CD8-positive, alpha-beta memory T cell (primary cell): ENCODE results near the gene KREMEN2. TPM values are rescaled to one million over a fixed set of nuclear protein-coding genes. Genes with fewer than 3 reads are reported as not detected.

Source experiments
- CTCF ChIA-PET: fragments of 350-600 bp; sonication (Branson Sonifier 250); formaldehyde crosslinking; loops from one replicate; lab custom pipeline; 2021; ENCODE audit warnings: antibody characterized with exemption; lab: Charles Lee
- POLR2A ChIA-PET: fragments of 350-600 bp; sonication (Branson Sonifier 250); formaldehyde crosslinking; loops from one replicate; lab custom pipeline; 2021; ENCODE audit warnings: antibody characterized with exemption; lab: Charles Lee
- DNase-seq, 5 donors: peaks; one replicate each; pipeline versions ENCODE4 v3.0.0 to v3.0.0-alpha.2; 2020 to 2022; ENCODE audit warnings: mixed read lengths in 1 of 5
- H3K27ac ChIP-seq: one replicate; pipeline ENCODE4 v1.7.0; 2013; ENCODE audit warnings: low read depth, mild to moderate bottlenecking, low read length, moderate library complexity
- H3K27me3 ChIP-seq: 2 replicates; pipeline ENCODE4 v1.7.0; 2013; ENCODE audit warnings: low read length, mild to moderate bottlenecking; ENCODE audit not compliant: insufficient read depth, poor library complexity, severe bottlenecking
- H3K36me3 ChIP-seq: 2 replicates; pipeline ENCODE4 v1.7.0; 2013; ENCODE audit warnings: mild to moderate bottlenecking, low read length, moderate library complexity; ENCODE audit not compliant: insufficient read depth
- H3K4me1 ChIP-seq: 2 replicates; pipeline ENCODE4 v1.7.0; 2013; ENCODE audit warnings: mild to moderate bottlenecking, low read length, moderate library complexity; ENCODE audit not compliant: insufficient read depth
- H3K4me3 ChIP-seq: 2 replicates; pipeline ENCODE4 v1.7.0; 2013; ENCODE audit warnings: mild to moderate bottlenecking, low read length
- H3K9me3 ChIP-seq: 2 replicates; pipeline ENCODE4 v1.7.0; 2013; ENCODE audit warnings: mild to moderate bottlenecking, low read length
- H3K27ac Mint-ChIP-seq, 8 donors: one replicate each; pipeline ENCODE4 v1.8.0; 2020 to 2021; ENCODE audit warnings: mixed read lengths in 8 of 8, mild to moderate bottlenecking in 6 of 8, inconsistent platforms in 3 of 8, moderate library complexity in 3 of 8
- H3K27me3 Mint-ChIP-seq, 2 donors: one replicate each; pipeline ENCODE4 v1.8.0; 2020 to 2021; ENCODE audit warnings: mixed read lengths in 2 of 2, mild to moderate bottlenecking in 1 of 2, moderate library complexity in 1 of 2
- H3K36me3 Mint-ChIP-seq, 3 donors: one replicate each; pipeline ENCODE4 v1.8.0; 2020 to 2021; ENCODE audit warnings: mixed read lengths in 3 of 3, inconsistent platforms in 1 of 3, mild to moderate bottlenecking in 1 of 3
- H3K4me1 Mint-ChIP-seq, 3 donors: one replicate each; pipeline ENCODE4 v1.8.0; 2020 to 2021; ENCODE audit warnings: mixed read lengths in 3 of 3, inconsistent platforms in 1 of 3, mild to moderate bottlenecking in 1 of 3
- H3K4me3 Mint-ChIP-seq, 7 donors: one replicate each; pipeline ENCODE4 v1.8.0; 2020 to 2021; ENCODE audit warnings: mixed read lengths in 7 of 7, mild to moderate bottlenecking in 6 of 7, moderate library complexity in 4 of 7, inconsistent platforms in 2 of 7
- H3K9me3 Mint-ChIP-seq, 5 donors: one replicate each; pipeline ENCODE4 v1.8.0; 2020 to 2022; ENCODE audit warnings: mixed read lengths in 5 of 5, mild to moderate bottlenecking in 3 of 5, moderate library complexity in 2 of 5, inconsistent platforms in 1 of 5
- polyA plus RNA-seq: library from polyadenylated mRNA; unstranded; fragments of 300-500 nt; fragmentation: Illumina TruSeq; gene quantifications from one replicate; pipeline ENCODE4 v1.2.3, GENCODE V29; 2021
- total RNA-seq, 2 experiments: library from RNA; stranded (reverse); gene quantifications; one replicate each; pipeline ENCODE4 v1.2.3, GENCODE V29; 2021

Gene KREMEN2
- total and polyA plus RNA-seq, 3 experiments from 2014 or later: not detected

DNA sequence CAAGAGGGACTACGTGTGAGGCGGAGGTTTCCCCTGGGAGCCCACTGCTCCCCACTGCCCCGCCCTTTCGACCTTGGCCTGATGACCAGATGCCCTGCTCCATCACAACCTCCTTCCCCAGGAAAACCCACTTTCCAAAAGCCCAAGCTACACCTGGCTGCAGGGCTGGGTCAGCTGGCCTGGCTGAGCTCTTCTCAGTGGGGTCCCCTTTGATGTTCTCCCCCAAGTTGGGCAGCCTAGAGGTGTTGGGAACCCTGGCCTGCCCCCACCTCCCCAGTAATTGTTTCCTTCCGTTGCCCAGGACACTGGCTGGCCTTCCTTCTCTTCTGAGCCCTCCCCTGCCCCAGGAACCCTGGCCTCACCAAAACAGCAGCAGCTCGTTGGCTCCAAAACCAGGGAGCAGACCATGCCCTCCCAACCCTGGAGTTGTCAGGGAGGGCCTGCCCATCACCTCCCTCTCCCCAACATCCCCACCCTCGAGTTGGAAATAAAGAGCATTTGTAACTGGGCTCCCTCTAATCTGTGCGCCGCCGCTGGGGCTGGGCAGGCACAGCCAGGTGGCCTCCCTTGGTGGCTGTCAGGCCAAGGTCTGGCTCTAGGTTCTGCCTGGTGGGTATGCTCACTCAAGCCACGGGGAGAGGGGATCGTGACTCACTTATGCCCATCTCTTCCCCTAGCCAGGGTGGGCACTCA is 50.1 kb downstream of the KREMEN2 start:
- H3K36me3 ChIP-seq: no peaks in the 10 kb centered on the region
- ChIA-PET CTCF (interaction anchor here (1.0 to 1.4 kb wide), 4 partner anchors 10 to 17 kb away, joined by 3 to 4 read pairs (median 3); partner anchors contain the start of genes HCFC1R1 and THOC6), POLR2A (no interaction called here)
- Mint-ChIP-seq H3K27me3 (peaks cover 0 to 16% of the 10 kb centered on the region in 2 donors), H3K27ac (no peak overlapping the region), H3K36me3 (no peaks in the 10 kb centered on the region), H3K4me1 (peaks cover 0 to 15% (median 0%) of the 10 kb centered on the region in 3 donors), H3K4me3 (no peak overlapping the region), H3K9me3 (no peaks in the 10 kb centered on the region)
- H3K4me1 ChIP-seq: peaks cover 8% of the 10 kb centered on the region
- no peak overlapping the region for H3K4me3 ChIP-seq
- peaks cover 3% of the 10 kb centered on the region for H3K27me3 ChIP-seq
- no peaks in the 10 kb centered on the region for H3K9me3 ChIP-seq
- DNase-seq: no peak
- no peak overlapping the region for H3K27ac ChIP-seq

DNA sequence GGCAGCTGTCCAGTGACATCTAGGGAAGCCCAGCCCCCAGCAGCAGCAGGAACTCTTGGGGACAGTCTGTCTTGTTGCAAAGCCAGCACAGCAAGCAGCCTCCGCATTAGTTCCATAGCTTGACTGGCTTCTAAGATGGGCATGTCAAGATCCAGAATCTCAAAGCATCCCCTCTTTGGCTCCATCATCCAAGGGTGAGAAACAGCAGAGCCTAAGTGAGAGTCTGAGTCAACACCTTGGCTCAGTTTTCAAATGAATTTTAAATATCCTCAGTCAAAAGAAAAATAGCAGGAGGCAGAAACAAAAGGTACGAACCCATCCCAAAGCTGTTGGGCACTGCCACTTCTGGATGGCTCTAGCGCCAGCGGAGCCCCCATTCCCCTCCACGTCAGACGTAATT is 50.9 kb downstream of the KREMEN2 start:
- DNase-seq: no peak
- Histone ChIP-seq H3K9me3 (no peaks in the 10 kb centered on the region), H3K27me3 (peaks cover 3% of the 10 kb centered on the region), H3K27ac (no peak overlapping the region), H3K4me1 (peaks cover 14% of the 10 kb centered on the region), H3K4me3 (no peak overlapping the region), H3K36me3 (no peaks in the 10 kb centered on the region)
- Mint-ChIP-seq H3K27ac (no peak overlapping the region), H3K36me3 (no peaks in the 10 kb centered on the region), H3K4me1 (peaks cover 2 to 20% (median 3%) of the 10 kb centered on the region in 3 donors), H3K9me3 (no peaks in the 10 kb centered on the region), H3K27me3 (peaks cover under 1 to 16% of the 10 kb centered on the region in 2 donors), H3K4me3 (no peak overlapping the region)
- ChIA-PET CTCF (interaction anchor here (1.0 to 1.4 kb wide), 4 partner anchors 9 to 16 kb away, joined by 3 to 4 read pairs (median 3); partner anchors contain the start of genes HCFC1R1 and THOC6), POLR2A (no interaction called here)

DNA sequence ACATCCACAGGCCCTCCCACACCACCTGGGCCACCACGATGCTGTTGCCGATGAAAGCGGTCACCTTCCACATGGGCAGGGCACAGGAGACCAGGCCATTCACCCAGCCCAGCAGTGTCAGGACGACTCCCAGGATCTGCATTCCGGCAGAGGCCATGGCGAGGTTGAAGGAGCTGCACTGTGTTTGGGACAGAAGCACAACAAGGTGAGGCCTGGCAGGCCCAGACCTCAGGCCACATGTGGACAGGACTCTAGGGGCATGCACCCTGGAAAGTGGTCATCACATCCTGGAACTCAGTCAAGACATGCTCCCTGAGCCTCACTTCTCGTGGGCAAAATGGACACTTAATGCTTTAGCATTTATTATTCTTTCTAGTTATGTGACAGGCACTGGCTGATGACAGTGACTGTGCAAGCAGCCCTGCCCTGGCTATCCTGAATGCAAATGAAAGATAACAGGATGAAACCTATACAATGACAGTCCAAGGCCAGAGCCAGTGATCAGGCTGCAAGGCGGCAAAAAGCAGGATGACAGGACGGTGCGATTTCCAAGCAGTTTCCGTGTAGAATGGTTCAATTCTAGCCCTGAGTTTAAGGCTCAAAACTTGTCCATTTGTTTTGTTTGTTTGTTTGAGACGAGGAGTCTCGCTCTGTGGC is 51.9 kb downstream of the KREMEN2 start:
- POLR2A ChIA-PET: no interaction called here
- CTCF ChIA-PET: interaction anchor here (1.5 kb wide), 1 partner anchor 12 kb away, joined by 3 read pairs; no protein-coding TSS in a partner anchor
- no peaks in the 10 kb centered on the region for H3K9me3 Mint-ChIP-seq
- no peak overlapping the region for H3K27ac Mint-ChIP-seq
- Histone ChIP-seq H3K27me3 (peaks cover 3% of the 10 kb centered on the region), H3K36me3 (no peaks in the 10 kb centered on the region), H3K27ac (no peak overlapping the region), H3K9me3 (no peaks in the 10 kb centered on the region), H3K4me3 (no peak overlapping the region), H3K4me1 (peaks cover 16% of the 10 kb centered on the region)
- peak overlapping the region in 1 of 7 donors; percentile 31 for H3K4me3 Mint-ChIP-seq
- no peaks in the 10 kb centered on the region for H3K36me3 Mint-ChIP-seq
- no peak for DNase-seq
- H3K4me1 Mint-ChIP-seq: peaks cover 7 to 29% (median 7%) of the 10 kb centered on the region in 3 donors
- peaks cover 2 to 16% of the 10 kb centered on the region in 2 donors for H3K27me3 Mint-ChIP-seq

DNA sequence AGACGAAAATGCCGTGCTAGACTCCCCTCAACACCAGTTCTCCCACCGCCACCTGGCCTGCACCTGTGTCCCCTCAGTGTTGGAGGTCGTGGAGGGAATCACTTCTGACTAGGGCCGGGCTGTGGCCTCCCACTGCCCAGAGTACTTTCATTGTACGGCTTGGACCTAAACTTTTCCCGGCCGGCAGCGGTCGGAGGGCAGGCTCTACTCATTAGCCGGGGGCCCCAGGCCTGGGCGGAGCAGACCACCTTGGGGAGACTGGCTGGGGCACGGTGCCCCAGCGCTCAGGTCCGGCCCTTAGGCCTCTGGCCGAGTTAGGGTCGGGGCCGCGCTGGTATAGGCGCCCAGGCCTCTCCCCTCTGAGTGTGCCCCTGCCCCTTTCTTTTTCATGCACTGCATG is 53.3 kb downstream of the KREMEN2 start:
- Mint-ChIP-seq H3K36me3 (no peaks in the 10 kb centered on the region), H3K4me3 (no peak overlapping the region), H3K27ac (no peak overlapping the region), H3K27me3 (peaks cover 2 to 14% of the 10 kb centered on the region in 2 donors), H3K4me1 (peaks cover 20 to 40% (median 21%) of the 10 kb centered on the region in 3 donors), H3K9me3 (no peaks in the 10 kb centered on the region)
- DNase-seq: no peak
- POLR2A ChIA-PET: no interaction called here
- CTCF ChIA-PET: interaction anchor here (1.0 to 1.5 kb wide), 2 partner anchors 10 to 11 kb away, joined by 3 read pairs; no protein-coding TSS in a partner anchor
- Histone ChIP-seq H3K4me1 (peaks cover 29% of the 10 kb centered on the region), H3K27me3 (no peaks in the 10 kb centered on the region), H3K9me3 (no peaks in the 10 kb centered on the region), H3K27ac (no peak overlapping the region), H3K36me3 (no peaks in the 10 kb centered on the region), H3K4me3 (no peak overlapping the region)

Other genes with a start within 250 kb of the KREMEN2 start
- 1 to 10 TPM; 1.3 to 1.6 TPM for gene PRSS27, start 244.1 kb upstream of the KREMEN2 start, total RNA-seq
- not detected for gene PRSS27, start 244.1 kb upstream of the KREMEN2 start, polyA plus RNA-seq
- gene SRRM2, start 211.6 kb upstream of the KREMEN2 start, total RNA-seq: 100 to 1,000 TPM; 517 to 529 TPM
- gene SRRM2, start 211.6 kb upstream of the KREMEN2 start, polyA plus RNA-seq: 130 TPM
- gene ELOB, start 187.0 kb upstream of the KREMEN2 start, total RNA-seq: 100 to 1,000 TPM; 322 to 338 TPM
- 274 TPM for gene ELOB, start 187.0 kb upstream of the KREMEN2 start, polyA plus RNA-seq
- gene PRSS33, start 176.7 kb upstream of the KREMEN2 start, total RNA-seq: under 1 TPM; 0.15 to 0.22 TPM
- not detected for gene PRSS33, start 176.7 kb upstream of the KREMEN2 start, polyA plus RNA-seq
- gene PRSS41, start 165.8 kb upstream of the KREMEN2 start, total RNA-seq: not detected
- gene PRSS41, start 165.8 kb upstream of the KREMEN2 start, polyA plus RNA-seq: not detected
- gene PRSS21, start 147.0 kb upstream of the KREMEN2 start, total RNA-seq: 1 to 10 TPM; 8.8 to 9.2 TPM
- gene PRSS21, start 147.0 kb upstream of the KREMEN2 start, polyA plus RNA-seq: 13.6 TPM
- gene ZG16B, start 134.0 kb upstream of the KREMEN2 start, total RNA-seq: under 1 TPM; 0.29 to 0.74 TPM
- gene ZG16B, start 134.0 kb upstream of the KREMEN2 start, polyA plus RNA-seq: not detected
- gene PRSS22, start 106.1 kb upstream of the KREMEN2 start, total RNA-seq: not detected
- gene PRSS22, start 106.1 kb upstream of the KREMEN2 start, polyA plus RNA-seq: not detected
- 10 to 100 TPM; 24.7 to 27.2 TPM for gene FLYWCH2, start 81.1 kb upstream of the KREMEN2 start, total RNA-seq
- 24.0 TPM for gene FLYWCH2, start 81.1 kb upstream of the KREMEN2 start, polyA plus RNA-seq
- 10 to 100 TPM; 37.2 to 39.8 TPM for gene FLYWCH1, start 52.3 kb upstream of the KREMEN2 start, total RNA-seq
- gene FLYWCH1, start 52.3 kb upstream of the KREMEN2 start, polyA plus RNA-seq: 20.9 TPM
- gene PAQR4, start 5.1 kb downstream of the KREMEN2 start, total RNA-seq: 10 to 100 TPM; 38.7 to 39.0 TPM
- 1.5 TPM for gene PAQR4, start 5.1 kb downstream of the KREMEN2 start, polyA plus RNA-seq
- gene PKMYT1, start 16.2 kb downstream of the KREMEN2 start, total RNA-seq: 100 to 1,000 TPM; 103 to 112 TPM
- 0.18 TPM for gene PKMYT1, start 16.2 kb downstream of the KREMEN2 start, polyA plus RNA-seq
- not detected for gene CLDN9, start 48.6 kb downstream of the KREMEN2 start, total RNA-seq
- gene CLDN9, start 48.6 kb downstream of the KREMEN2 start, polyA plus RNA-seq: not detected
- gene CLDN6, start 53.9 kb downstream of the KREMEN2 start, total RNA-seq: not detected
- not detected for gene CLDN6, start 53.9 kb downstream of the KREMEN2 start, polyA plus RNA-seq
- gene TNFRSF12A, start 56.1 kb downstream of the KREMEN2 start, total RNA-seq: 1 to 10 TPM; 3.7 to 4.5 TPM
- gene TNFRSF12A, start 56.1 kb downstream of the KREMEN2 start, polyA plus RNA-seq: 2.1 TPM
- gene HCFC1R1, start 59.7 kb downstream of the KREMEN2 start, total RNA-seq: 10 to 100 TPM; 25.6 to 26.3 TPM
- 23.7 TPM for gene HCFC1R1, start 59.7 kb downstream of the KREMEN2 start, polyA plus RNA-seq
- 10 to 100 TPM; 56.8 to 59.4 TPM for gene THOC6, start 59.8 kb downstream of the KREMEN2 start, total RNA-seq
- gene THOC6, start 59.8 kb downstream of the KREMEN2 start, polyA plus RNA-seq: 46.2 TPM
- not detected for gene BICDL2, start 72.7 kb downstream of the KREMEN2 start, total RNA-seq
- gene BICDL2, start 72.7 kb downstream of the KREMEN2 start, polyA plus RNA-seq: not detected
- gene MMP25, start 82.3 kb downstream of the KREMEN2 start, total RNA-seq: 1 to 10 TPM; 1.5 to 1.9 TPM
- gene MMP25, start 82.3 kb downstream of the KREMEN2 start, polyA plus RNA-seq: 0.90 TPM
- 100 to 1,000 TPM; 975 to 992 TPM for gene IL32, start 101.4 kb downstream of the KREMEN2 start, total RNA-seq
- 3,843 TPM for gene IL32, start 101.4 kb downstream of the KREMEN2 start, polyA plus RNA-seq
- gene ZSCAN10, start 135.0 kb downstream of the KREMEN2 start, total RNA-seq: under 1 TPM in 1 of 2 experiments, not detected in 1; 0.15 TPM
- not detected for gene ZSCAN10, start 135.0 kb downstream of the KREMEN2 start, polyA plus RNA-seq
- gene ZNF205, start 148.3 kb downstream of the KREMEN2 start, total RNA-seq: under 1 TPM in 1 of 2 experiments, not detected in 1; 0.11 TPM
- not detected for gene ZNF205, start 148.3 kb downstream of the KREMEN2 start, polyA plus RNA-seq
- 10 to 100 TPM; 10.4 to 10.5 TPM for gene ZNF213, start 170.8 kb downstream of the KREMEN2 start, total RNA-seq
- 3.8 TPM for gene ZNF213, start 170.8 kb downstream of the KREMEN2 start, polyA plus RNA-seq
- not detected for gene OR1F1, start 223.9 kb downstream of the KREMEN2 start, total RNA-seq
- not detected for gene OR1F1, start 223.9 kb downstream of the KREMEN2 start, polyA plus RNA-seq